Esophagus muscularis mucosa (tissue), 4 donors: ENCODE measurements around the gene PARP8. TPM values are rescaled to one million over a fixed set of nuclear protein-coding genes. Genes with fewer than 3 reads are reported as not detected.

ENCODE experiments used
- DNase-seq: peaks from one replicate; pipeline ENCODE4 v3.0.0-alpha.2; 2017; ENCODE audit errors: extremely low spot score
- H3K27ac ChIP-seq, 4 donors: fragments of 200-600 bp; sonication (generic); replicated peaks in 1 of 4; 1 replicate in 3 of 4; 2 replicates in 1 of 4; pipeline ENCODE4 v1.5.1; 2016 to 2019; ENCODE audit warnings: mild to moderate bottlenecking in 1 of 4
- H3K27me3 ChIP-seq, 4 donors: fragments of 200-600 bp; sonication (generic); one replicate each; pipeline versions ENCODE4 v1.5.1 to v1.6.0; 2016 to 2019
- H3K36me3 ChIP-seq, 4 donors: fragments of 200-600 bp; sonication (generic); one replicate each; pipeline ENCODE4 v1.5.1; 2016 to 2019
- H3K4me1 ChIP-seq, 4 donors: fragments of 200-600 bp; sonication (generic); one replicate each; pipeline ENCODE4 v1.5.1; 2016 to 2019
- H3K4me3 ChIP-seq, 4 donors: fragments of 200-600 bp; sonication (generic); 1 replicate in 2 of 4; 2 replicates in 2 of 4; pipeline ENCODE4 v1.5.1; 2016 to 2019; ENCODE audit warnings: mild to moderate bottlenecking in 4 of 4, moderate library complexity in 1 of 4
- H3K9me3 ChIP-seq, 4 donors: fragments of 200-600 bp; sonication (generic); 1 replicate in 3 of 4; 2 replicates in 1 of 4; pipeline ENCODE4 v1.5.1; 2016 to 2019
- EP300 ChIP-seq: sonication (generic); formaldehyde crosslinking; IDR thresholded peaks from one replicate; pipeline ENCODE4 v1.6.1; 2017; ENCODE audit warnings: antibody characterized with exemption
- POLR2A ChIP-seq: fragments of 450-650 bp; IDR thresholded peaks from one replicate; pipeline ENCODE4 v1.6.1; 2017; ENCODE audit warnings: antibody characterized with exemption, moderate library complexity, mild to moderate bottlenecking, low read depth
- POLR2AphosphoS5 ChIP-seq, 2 donors: sonication (generic); formaldehyde crosslinking; IDR thresholded peaks; one replicate each; pipeline ENCODE4 v1.6.1; 2017; ENCODE audit warnings: antibody characterized with exemption in 2 of 2
- WGBS: methylation state at CpG from one replicate; pipeline ENCODE4 v1.1.5; 2018; 5-methylcytosine and 5-hydroxymethylcytosine counted together
- intact Hi-C: fragments of 100-400 bp; cut with DNase I; formaldehyde crosslinking; loops from one replicate; pipeline ENCODE4 v1.15.1; 2023
- total RNA-seq, 4 donors: library from RNA; depleted of rRNA; stranded (reverse); fragments of >200 nt; gene quantifications; one replicate each; pipeline versions ENCODE4 v1.1.0 to v1.2.1, GENCODE V29; 2016
- TF ChIP-seq, protein P1 (sequence below), 3 experiments: fragments of 200-600 bp in 2 of 3; fragments of 450-650 bp in 1 of 3; sonication (generic) in 2 of 3; IDR thresholded peaks; one replicate each; pipeline ENCODE4 v1.5.1; 2017 to 2019; ENCODE audit warnings: antibody characterized with exemption in 3 of 3, mild to moderate bottlenecking in 2 of 3, moderate library complexity in 1 of 3

Gene PARP8
- total RNA-seq, 4 donors from 2014 or later: 5.4 to 17.1 (median 9.7) TPM

- Histone ChIP-seq H3K27ac (no peak overlapping the region), H3K9me3 (no peaks in the 10 kb centered on the region), H3K36me3 (no peaks in the 10 kb centered on the region), H3K4me1 (no peaks in the 10 kb centered on the region), H3K4me3 (no peak overlapping the region), H3K27me3 (no peaks in the 10 kb centered on the region)
- TF ChIP-seq POLR2AphosphoS5 (IDR thresholded peaks at IDR 0.05): no peak
- TF ChIP-seq EP300: no peak
- TF ChIP-seq, protein P1, sequence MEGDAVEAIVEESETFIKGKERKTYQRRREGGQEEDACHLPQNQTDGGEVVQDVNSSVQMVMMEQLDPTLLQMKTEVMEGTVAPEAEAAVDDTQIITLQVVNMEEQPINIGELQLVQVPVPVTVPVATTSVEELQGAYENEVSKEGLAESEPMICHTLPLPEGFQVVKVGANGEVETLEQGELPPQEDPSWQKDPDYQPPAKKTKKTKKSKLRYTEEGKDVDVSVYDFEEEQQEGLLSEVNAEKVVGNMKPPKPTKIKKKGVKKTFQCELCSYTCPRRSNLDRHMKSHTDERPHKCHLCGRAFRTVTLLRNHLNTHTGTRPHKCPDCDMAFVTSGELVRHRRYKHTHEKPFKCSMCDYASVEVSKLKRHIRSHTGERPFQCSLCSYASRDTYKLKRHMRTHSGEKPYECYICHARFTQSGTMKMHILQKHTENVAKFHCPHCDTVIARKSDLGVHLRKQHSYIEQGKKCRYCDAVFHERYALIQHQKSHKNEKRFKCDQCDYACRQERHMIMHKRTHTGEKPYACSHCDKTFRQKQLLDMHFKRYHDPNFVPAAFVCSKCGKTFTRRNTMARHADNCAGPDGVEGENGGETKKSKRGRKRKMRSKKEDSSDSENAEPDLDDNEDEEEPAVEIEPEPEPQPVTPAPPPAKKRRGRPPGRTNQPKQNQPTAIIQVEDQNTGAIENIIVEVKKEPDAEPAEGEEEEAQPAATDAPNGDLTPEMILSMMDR (IDR thresholded peaks at IDR 0.05): no peak
- TF ChIP-seq POLR2A: no peak
- WGBS: 75% methylated on average over 3 of the region's 3 CpGs
- intact Hi-C loops: no loop called here
- DNase-seq: no peak
These were observed 221.6 kb downstream of the PARP8 start for GRCh38 chr5:50887889-50888633.

DNA sequence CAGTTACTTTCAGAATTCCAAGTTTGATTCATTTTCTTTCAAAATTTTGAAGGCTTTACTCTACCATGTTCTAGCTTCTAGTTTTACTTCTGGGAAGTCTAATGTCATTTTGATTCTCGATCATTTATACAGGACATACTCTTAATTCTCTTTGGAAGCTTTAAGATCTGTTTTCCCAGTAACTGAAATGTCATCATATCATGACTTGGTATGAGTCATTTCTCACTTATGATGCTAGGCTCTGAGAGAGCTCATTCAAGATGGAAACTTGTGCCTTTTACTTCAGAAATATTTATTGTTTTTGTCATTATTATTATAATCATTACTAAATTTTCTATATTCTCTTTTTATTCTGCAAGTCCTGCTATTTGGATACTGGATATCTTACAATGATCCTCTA lies 222.3 kb downstream of the PARP8 start:
- intact Hi-C loops: no loop called here

GRCh38 chr5:50889790-50890189 lies 223.4 kb downstream of the PARP8 start:
- intact Hi-C loops: no loop called here

More for the DNA sequence above, 222.3 kb downstream of the PARP8 start:
- TF ChIP-seq POLR2AphosphoS5 (IDR thresholded peaks at IDR 0.05): no peak
- no peak for TF ChIP-seq POLR2A
- TF ChIP-seq, protein P1 (IDR thresholded peaks at IDR 0.05): no peak
- TF ChIP-seq EP300: no peak
- Histone ChIP-seq H3K4me3 (no peak overlapping the region), H3K36me3 (no peaks in the 10 kb centered on the region), H3K27ac (no peak overlapping the region), H3K4me1 (no peaks in the 10 kb centered on the region), H3K27me3 (no peaks in the 10 kb centered on the region), H3K9me3 (no peaks in the 10 kb centered on the region)
- DNase-seq: no peak
- 96% methylated on average over 1 of the region's 1 CpG for WGBS

More at GRCh38 chr5:50889790-50890189, 223.4 kb downstream of the PARP8 start:
- no peak for TF ChIP-seq POLR2A
- no peak for TF ChIP-seq POLR2AphosphoS5 (IDR thresholded peaks at IDR 0.05)
- TF ChIP-seq, protein P1 (IDR thresholded peaks at IDR 0.05): no peak
- no peak for TF ChIP-seq EP300
- WGBS: 60% methylated on average over 2 of the region's 2 CpGs
- Histone ChIP-seq H3K9me3 (no peaks in the 10 kb centered on the region), H3K4me1 (no peaks in the 10 kb centered on the region), H3K36me3 (no peaks in the 10 kb centered on the region), H3K4me3 (no peak overlapping the region), H3K27ac (no peak overlapping the region), H3K27me3 (no peaks in the 10 kb centered on the region)
- no peak for DNase-seq

Other genes starting within 250 kb of the PARP8 start
- gene EMB, start 225.3 kb upstream of the PARP8 start, total RNA-seq: 10 to 100 TPM in 2 of 4 donors, 1 to 10 TPM in 2; 7.2 to 18.9 (median 10.0) TPM